ENCODE data around the gene PRDM16.

DNA sequence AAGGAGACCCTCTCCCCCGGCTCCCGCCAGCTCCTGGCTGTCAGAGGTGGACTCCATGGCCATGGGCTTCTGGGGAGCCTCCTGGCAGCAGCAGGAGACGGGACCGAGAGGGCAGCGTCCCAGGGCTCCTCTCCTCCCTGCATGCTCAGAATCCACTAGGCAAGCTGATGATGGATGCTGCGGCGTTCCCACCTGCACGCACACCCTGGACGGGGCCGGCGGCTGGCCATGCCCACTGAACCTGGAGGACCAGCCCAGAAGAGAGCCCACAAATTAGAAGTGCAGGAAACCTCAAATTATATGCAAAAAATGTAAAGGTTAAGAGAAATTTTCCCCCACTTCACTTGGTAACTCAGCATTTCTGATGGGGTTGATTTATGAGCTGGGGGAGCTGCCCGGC is 308.2 kb downstream of the PRDM16 start:
- TF ChIP-seq, protein P1, sequence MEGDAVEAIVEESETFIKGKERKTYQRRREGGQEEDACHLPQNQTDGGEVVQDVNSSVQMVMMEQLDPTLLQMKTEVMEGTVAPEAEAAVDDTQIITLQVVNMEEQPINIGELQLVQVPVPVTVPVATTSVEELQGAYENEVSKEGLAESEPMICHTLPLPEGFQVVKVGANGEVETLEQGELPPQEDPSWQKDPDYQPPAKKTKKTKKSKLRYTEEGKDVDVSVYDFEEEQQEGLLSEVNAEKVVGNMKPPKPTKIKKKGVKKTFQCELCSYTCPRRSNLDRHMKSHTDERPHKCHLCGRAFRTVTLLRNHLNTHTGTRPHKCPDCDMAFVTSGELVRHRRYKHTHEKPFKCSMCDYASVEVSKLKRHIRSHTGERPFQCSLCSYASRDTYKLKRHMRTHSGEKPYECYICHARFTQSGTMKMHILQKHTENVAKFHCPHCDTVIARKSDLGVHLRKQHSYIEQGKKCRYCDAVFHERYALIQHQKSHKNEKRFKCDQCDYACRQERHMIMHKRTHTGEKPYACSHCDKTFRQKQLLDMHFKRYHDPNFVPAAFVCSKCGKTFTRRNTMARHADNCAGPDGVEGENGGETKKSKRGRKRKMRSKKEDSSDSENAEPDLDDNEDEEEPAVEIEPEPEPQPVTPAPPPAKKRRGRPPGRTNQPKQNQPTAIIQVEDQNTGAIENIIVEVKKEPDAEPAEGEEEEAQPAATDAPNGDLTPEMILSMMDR (IDR thresholded peaks at IDR 0.05; ENCODE audit: borderline replicate concordance, extremely low read depth, low read length, poor library complexity, severe bottlenecking), result no peak
- TF ChIP-seq EZH2 (IDR thresholded peaks at IDR 0.05; ENCODE audit: borderline replicate concordance, low read depth, low read length, severe bottlenecking), result no peak
